HAP-1 (cell line): Measurements from ENCODE around the gene GATA5.

Experiments used
- DNase-seq, 2 experiments: peaks; one replicate each; pipeline ENCODE4 v3.0.0-alpha.2; 2016 to 2020; ENCODE audit warnings: low spot score in 2 of 2
- H3K27me3 ChIP-seq: fragments of 250-450 bp; sonication (Bioruptor Pico); 2 replicates; pipeline ENCODE4 v1.5.1; 2020; ENCODE audit warnings: low read depth, mild to moderate bottlenecking, moderate library complexity
- H3K36me3 ChIP-seq: fragments of 250-450 bp; sonication (Bioruptor Pico); replicated peaks from 2 replicates; pipeline ENCODE4 v1.5.1; 2020; ENCODE audit warnings: mild to moderate bottlenecking
- H3K4me1 ChIP-seq: fragments of 250-450 bp; sonication (Bioruptor Pico); 2 replicates; pipeline ENCODE4 v1.5.1; 2020; ENCODE audit warnings: mild to moderate bottlenecking
- H3K4me3 ChIP-seq: fragments of 250-450 bp; sonication (Bioruptor Pico); 2 replicates; pipeline ENCODE4 v1.5.1; 2020; ENCODE audit warnings: mild to moderate bottlenecking, moderate library complexity
- H3K9me3 ChIP-seq: fragments of 250-450 bp; sonication (Bioruptor Pico); 2 replicates; pipeline ENCODE4 v1.5.1; 2020; ENCODE audit warnings: mild to moderate bottlenecking, moderate library complexity
- in situ Hi-C: fragments of 300-500 bp; cut with MboI; formaldehyde crosslinking; loops from 3 replicates; pipeline ENCODE4 v1.14.3; 2020; ENCODE audit warnings: low sequenced_read_pairs, inconsistent platforms, mixed read lengths

GATA5 gene

GRCh38 chr20:62511915-62512610 lies 36.3 kb upstream of the GATA5 start:
- H3K27me3 ChIP-seq, result peaks cover 11% of the 10 kb centered on the region
- H3K36me3 ChIP-seq, result no peaks in the 10 kb centered on the region
- H3K4me1 ChIP-seq, result no peaks in the 10 kb centered on the region
- in situ Hi-C loops, result no loop called here
- no peaks in the 10 kb centered on the region for H3K9me3 ChIP-seq
- no peak for DNase-seq
- no peak overlapping the region for H3K4me3 ChIP-seq

GRCh38 chr20:62511300-62511914 lies 35.6 kb upstream of the GATA5 start:
- in situ Hi-C loops, result no loop called here
- Histone ChIP-seq H3K36me3 (no peaks in the 10 kb centered on the region), H3K9me3 (no peaks in the 10 kb centered on the region), H3K27me3 (peaks cover 11% of the 10 kb centered on the region), H3K4me3 (no peak overlapping the region), H3K4me1 (no peaks in the 10 kb centered on the region)
- no peak for DNase-seq

GRCh38 chr20:62508641-62509051 lies 32.9 kb upstream of the GATA5 start:
- in situ Hi-C loops, result no loop called here
- no peaks in the 10 kb centered on the region for H3K4me1 ChIP-seq
- no peaks in the 10 kb centered on the region for H3K36me3 ChIP-seq
- no peak for DNase-seq
- no peaks in the 10 kb centered on the region for H3K9me3 ChIP-seq
- H3K27me3 ChIP-seq, result peaks cover 11% of the 10 kb centered on the region
- H3K4me3 ChIP-seq, result no peak overlapping the region

- DNase-seq, result no peak
- Histone ChIP-seq H3K9me3 (no peaks in the 10 kb centered on the region), H3K4me1 (no peaks in the 10 kb centered on the region), H3K36me3 (no peaks in the 10 kb centered on the region), H3K4me3 (no peak overlapping the region), H3K27me3 (peaks cover 11% of the 10 kb centered on the region)
- in situ Hi-C loops, result no loop called here
These were observed 32.3 kb upstream of the GATA5 start for GRCh38 chr20:62507991-62508640.

GRCh38 chr20:62507323-62507722 lies 31.5 kb upstream of the GATA5 start:
- no peak overlapping the region for H3K4me3 ChIP-seq
- no peaks in the 10 kb centered on the region for H3K9me3 ChIP-seq
- in situ Hi-C loops, result no loop called here
- H3K36me3 ChIP-seq, result no peaks in the 10 kb centered on the region
- peaks cover 6% of the 10 kb centered on the region for H3K27me3 ChIP-seq
- DNase-seq, result no peak
- no peaks in the 10 kb centered on the region for H3K4me1 ChIP-seq

GRCh38 chr20:62506791-62507190 lies 31.0 kb upstream of the GATA5 start:
- Histone ChIP-seq H3K9me3 (no peaks in the 10 kb centered on the region), H3K4me1 (no peaks in the 10 kb centered on the region), H3K27me3 (0 out of 2 replicates have a peak, but pooled peaks cover under 1% of the 10 kb centered on the region), H3K36me3 (no peaks in the 10 kb centered on the region), H3K4me3 (no peak overlapping the region)
- in situ Hi-C loops, result no loop called here
- DNase-seq, result no peak

GRCh38 chr20:62506087-62506486 lies 30.3 kb upstream of the GATA5 start:
- in situ Hi-C loops, result no loop called here
- no peaks in the 10 kb centered on the region for H3K4me1 ChIP-seq
- H3K9me3 ChIP-seq, result no peaks in the 10 kb centered on the region
- no peak overlapping the region for H3K4me3 ChIP-seq
- no peaks in the 10 kb centered on the region for H3K36me3 ChIP-seq
- DNase-seq, result no peak
- no peaks in the 10 kb centered on the region for H3K27me3 ChIP-seq

- no peak overlapping the region for H3K4me3 ChIP-seq
- in situ Hi-C loops, result no loop called here
These were observed 29.7 kb upstream of the GATA5 start for GRCh38 chr20:62505337-62506045.

GRCh38 chr20:62504323-62504722 lies 28.5 kb upstream of the GATA5 start:
- H3K4me3 ChIP-seq, result no peak overlapping the region
- no peaks in the 10 kb centered on the region for H3K9me3 ChIP-seq
- H3K36me3 ChIP-seq, result no peaks in the 10 kb centered on the region
- in situ Hi-C loops, result loop anchor here (5.0 kb wide), 2 partner anchors 113 to 288 kb away; no protein-coding TSS in a partner anchor
- no peaks in the 10 kb centered on the region for H3K4me1 ChIP-seq
- DNase-seq, result no peak
- no peaks in the 10 kb centered on the region for H3K27me3 ChIP-seq

More at GRCh38 chr20:62505337-62506045, 29.7 kb upstream of the GATA5 start:
- no peak for DNase-seq
- no peaks in the 10 kb centered on the region for H3K9me3 ChIP-seq
- no peaks in the 10 kb centered on the region for H3K27me3 ChIP-seq
- H3K4me1 ChIP-seq, result no peaks in the 10 kb centered on the region
- no peaks in the 10 kb centered on the region for H3K36me3 ChIP-seq

- H3K4me1 ChIP-seq, result no peaks in the 10 kb centered on the region
- H3K4me3 ChIP-seq, result no peak overlapping the region
- no peak for DNase-seq
- in situ Hi-C loops, result loop anchor here (5.0 kb wide), 2 partner anchors 114 to 289 kb away; no protein-coding TSS in a partner anchor
- no peaks in the 10 kb centered on the region for H3K9me3 ChIP-seq
- H3K36me3 ChIP-seq, result no peaks in the 10 kb centered on the region
- no peaks in the 10 kb centered on the region for H3K27me3 ChIP-seq
These were observed 27.8 kb upstream of the GATA5 start for GRCh38 chr20:62503401-62504178.

- no peak for DNase-seq
These were observed 26.8 kb upstream of the GATA5 start for GRCh38 chr20:62502496-62503095.

GRCh38 chr20:62501801-62502495 lies 26.2 kb upstream of the GATA5 start:
- in situ Hi-C loops, result loop anchor here (5.0 kb wide), 2 partner anchors 115 to 290 kb away; no protein-coding TSS in a partner anchor
- Histone ChIP-seq H3K4me3 (no peak overlapping the region), H3K9me3 (no peaks in the 10 kb centered on the region), H3K36me3 (no peaks in the 10 kb centered on the region), H3K4me1 (no peaks in the 10 kb centered on the region), H3K27me3 (no peaks in the 10 kb centered on the region)
- no peak for DNase-seq

More at GRCh38 chr20:62502496-62503095, 26.8 kb upstream of the GATA5 start:
- no peak overlapping the region for H3K4me3 ChIP-seq
- H3K4me1 ChIP-seq, result no peaks in the 10 kb centered on the region
- H3K27me3 ChIP-seq, result no peaks in the 10 kb centered on the region
- H3K9me3 ChIP-seq, result no peaks in the 10 kb centered on the region
- in situ Hi-C loops, result loop anchor here (5.0 kb wide), 2 partner anchors 115 to 290 kb away; no protein-coding TSS in a partner anchor
- no peaks in the 10 kb centered on the region for H3K36me3 ChIP-seq
